Bronchial epithelial cell (primary cell): Measurements from ENCODE around the gene TANC1. TPM values are rescaled to one million over a fixed set of nuclear protein-coding genes. Genes with fewer than 3 reads are reported as not detected.

Experiments
- DNase-seq: peaks from one replicate; pipeline ENCODE4 v3.0.0-alpha.2; 2010; ENCODE audit warnings: low read depth
- FAIRE-seq: peaks from 2 replicates; lab custom pipeline; 2011; peaks lifted over from hg19 to GRCh38; lab: Jason Lieb, UNC
- H3K27me3 ChIP-seq: 2 replicates; pipeline ENCODE4 v1.5.1; 2011; ENCODE audit warnings: low read length; ENCODE audit not compliant: control insufficient read depth, insufficient read depth
- H3K36me3 ChIP-seq: 2 replicates; pipeline ENCODE4 v1.5.1; 2011; ENCODE audit warnings: low read length; ENCODE audit not compliant: control insufficient read depth, insufficient read depth
- H3K4me3 ChIP-seq: 2 replicates; pipeline ENCODE4 v1.5.1; 2011; ENCODE audit warnings: mild to moderate bottlenecking, low read depth, low read length, control low read depth
- CTCF ChIP-seq: IDR thresholded peaks from 2 replicates; pipeline ENCODE4 v1.5.1; 2011; ENCODE audit warnings: mild to moderate bottlenecking, moderate library complexity, low read length, control low read depth, inconsistent platforms; ENCODE audit not compliant: insufficient read depth, severe bottlenecking
- total RNA-seq: library from RNA; depleted of rRNA; stranded (reverse); fragments of >200 nt; gene quantifications from 2 replicates; pipeline ENCODE4 v1.2.1, GENCODE V29; 2014

Gene TANC1
- total RNA-seq, 1 donor from 2014 or later: 29.5 TPM

- FAIRE-seq (no peak), DNase-seq (peak; percentile 33)
- no peak overlapping the region for H3K4me3 ChIP-seq
- H3K27me3 ChIP-seq: no peaks in the 10 kb centered on the region
- no peak for TF ChIP-seq CTCF
- peaks cover 1% of the 10 kb centered on the region for H3K36me3 ChIP-seq
These were observed 129.9 kb downstream of the TANC1 start for GRCh38 chr2:159098361-159098760.

- TF ChIP-seq CTCF: no peak
- peak; percentile 84 for DNase-seq
- peaks cover 1% of the 10 kb centered on the region for H3K36me3 ChIP-seq
- FAIRE-seq: no peak
- no peaks in the 10 kb centered on the region for H3K27me3 ChIP-seq
- no peak overlapping the region for H3K4me3 ChIP-seq
These were observed 130.5 kb downstream of the TANC1 start for GRCh38 chr2:159098921-159099411.

GRCh38 chr2:159101755-159102489 lies 133.5 kb downstream of the TANC1 start:
- DNase-seq (no peak), FAIRE-seq (no peak)
- no peaks in the 10 kb centered on the region for H3K27me3 ChIP-seq
- no peaks in the 10 kb centered on the region for H3K36me3 ChIP-seq
- H3K4me3 ChIP-seq: no peak overlapping the region
- no peak for TF ChIP-seq CTCF

- TF ChIP-seq CTCF: no peak
- no peak for FAIRE-seq
- no peak for DNase-seq
- Histone ChIP-seq H3K36me3 (no peaks in the 10 kb centered on the region), H3K27me3 (no peaks in the 10 kb centered on the region), H3K4me3 (no peak overlapping the region)
These were observed 135.0 kb downstream of the TANC1 start for GRCh38 chr2:159103411-159103810.

GRCh38 chr2:159106109-159106508 lies 137.7 kb downstream of the TANC1 start:
- no peak for FAIRE-seq
- no peaks in the 10 kb centered on the region for H3K27me3 ChIP-seq
- no peak for TF ChIP-seq CTCF
- no peaks in the 10 kb centered on the region for H3K36me3 ChIP-seq
- no peak for DNase-seq
- H3K4me3 ChIP-seq: no peak overlapping the region
